NK-92 treated with Interleukin-12 subunit alpha and Interleukin-12 subunit beta, amount 100 ng/mL, for 24 hours (cell line): ENCODE results near the gene FNDC1.
"Not testable (repeated sequence)": the region's sequence is repeated elsewhere in the genome, so short reads cannot be mapped to it uniquely, and the experiment has no call there.

Experiments used
- DNase-seq: peaks from one replicate; lab custom pipeline; 2025; lab: John Stamatoyannopoulos, UW

Gene FNDC1

DNA sequence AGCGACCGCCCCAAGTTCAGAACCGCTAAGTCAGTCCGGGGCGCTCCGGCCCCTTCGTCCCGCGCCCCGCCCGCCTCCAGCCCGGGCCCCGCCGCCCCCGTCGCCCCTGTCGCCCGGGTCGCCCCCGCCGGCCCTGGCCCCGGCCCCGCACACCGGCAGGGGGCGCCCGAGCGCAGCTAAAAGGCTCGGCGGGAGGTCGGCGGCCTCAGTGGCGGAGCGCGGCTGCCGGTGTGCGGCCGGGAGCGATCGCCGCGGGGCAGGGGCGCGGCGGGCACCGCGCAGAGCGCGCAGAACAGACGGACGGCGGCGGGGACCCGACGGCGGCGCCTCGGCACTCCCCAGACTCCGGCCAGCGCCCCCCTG, at the start of gene FNDC1:
Gene FNDC1 (plus strand): TSS at position 208 of the 363 bp plus-strand sequence. CDS start 197 bp downstream, outside the sequence.
- no peak for DNase-seq

DNA sequence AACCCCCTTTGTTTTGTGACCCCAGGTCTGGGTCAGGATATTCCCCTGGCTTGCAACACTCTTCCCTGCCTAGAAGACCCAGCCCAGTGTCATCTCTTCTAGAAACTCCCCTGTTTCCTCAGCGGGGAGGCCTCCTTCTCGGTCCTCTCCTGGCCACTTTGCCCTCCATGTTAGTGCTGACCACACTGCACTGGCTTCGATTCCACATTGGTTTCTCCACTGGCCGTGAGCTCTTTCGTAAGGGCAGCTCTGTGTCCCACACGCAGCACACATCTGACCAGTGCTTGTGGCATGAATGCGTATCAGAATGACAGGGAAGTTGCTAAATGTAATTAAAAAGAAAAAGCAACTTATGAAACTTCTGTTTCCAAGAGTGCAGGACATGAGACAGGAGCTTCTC, 49.4 kb upstream of the FNDC1 start:
- DNase-seq, result no peak

- no peak for DNase-seq
Measured at GRCh38 chr6:159121486-159121885, 47.7 kb upstream of the FNDC1 start.

DNA sequence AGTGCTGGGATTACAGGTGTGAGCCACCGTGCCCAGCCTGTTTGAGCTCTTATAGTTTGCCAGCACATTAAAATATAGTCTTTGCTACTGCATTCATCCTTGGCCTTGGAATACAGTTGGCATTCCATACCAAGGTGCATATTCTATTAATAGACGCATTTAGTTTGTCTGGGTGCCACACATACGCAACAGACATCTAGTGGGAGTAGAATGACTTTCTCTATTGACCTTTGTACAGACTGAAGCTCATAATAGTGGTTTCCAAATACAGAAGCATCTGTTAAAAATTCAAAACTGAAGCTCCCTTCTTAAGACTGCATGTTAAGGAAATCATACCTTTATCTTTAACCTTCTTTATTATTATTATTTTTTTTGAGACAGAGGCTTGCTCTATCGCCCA, 46.7 kb upstream of the FNDC1 start:
- no peak for DNase-seq

- not testable (repeated sequence) for DNase-seq
Measured at GRCh38 chr6:159123831-159124230, 45.4 kb upstream of the FNDC1 start.

DNA sequence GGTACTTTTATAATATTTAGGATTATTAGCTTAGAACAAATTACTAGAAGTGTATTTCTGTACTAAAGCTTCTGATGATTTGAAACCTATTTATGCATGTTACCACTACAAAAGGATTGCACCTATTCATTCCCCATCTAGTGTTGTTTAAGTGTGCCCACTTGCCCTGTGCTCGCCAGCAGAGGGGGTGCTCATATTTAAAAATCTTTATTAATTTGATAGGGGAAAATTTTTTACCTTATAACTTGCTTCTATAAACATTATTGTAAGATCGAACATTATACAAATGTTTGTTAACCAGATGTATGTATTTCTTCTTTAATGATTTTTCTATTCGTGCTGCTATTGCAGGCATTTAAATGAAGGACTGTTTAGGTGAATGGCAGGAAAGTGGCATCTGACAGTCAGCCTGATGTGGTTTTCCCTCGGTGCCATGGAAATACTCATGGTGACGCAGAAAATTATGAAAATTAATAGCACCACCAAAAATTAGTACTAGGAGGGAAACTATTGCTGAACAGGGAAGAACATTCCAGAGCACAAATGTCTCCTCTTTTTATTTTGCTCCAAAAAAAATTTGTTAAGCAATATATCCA, 44.1 kb upstream of the FNDC1 start:
- no peak for DNase-seq

DNA sequence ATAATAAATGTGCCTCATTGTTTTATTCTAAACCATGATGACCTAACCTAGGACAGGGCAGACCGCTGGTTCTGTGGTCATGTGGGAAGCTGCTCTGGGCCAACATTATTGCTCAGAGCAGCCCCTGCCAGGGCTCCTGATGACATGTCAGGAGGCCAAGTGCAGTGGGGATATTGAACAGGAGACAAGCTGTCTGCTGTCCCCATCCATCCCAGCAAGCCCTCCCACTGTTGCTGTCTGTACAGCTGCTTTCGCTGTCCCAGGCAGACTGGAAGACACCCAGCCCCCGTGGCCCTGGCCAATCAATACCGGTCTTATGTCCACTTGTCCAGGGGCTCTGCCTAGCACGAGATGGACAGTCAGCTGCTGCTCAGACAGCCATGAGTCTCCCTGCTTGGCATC, 43.2 kb upstream of the FNDC1 start:
- no peak for DNase-seq

DNA sequence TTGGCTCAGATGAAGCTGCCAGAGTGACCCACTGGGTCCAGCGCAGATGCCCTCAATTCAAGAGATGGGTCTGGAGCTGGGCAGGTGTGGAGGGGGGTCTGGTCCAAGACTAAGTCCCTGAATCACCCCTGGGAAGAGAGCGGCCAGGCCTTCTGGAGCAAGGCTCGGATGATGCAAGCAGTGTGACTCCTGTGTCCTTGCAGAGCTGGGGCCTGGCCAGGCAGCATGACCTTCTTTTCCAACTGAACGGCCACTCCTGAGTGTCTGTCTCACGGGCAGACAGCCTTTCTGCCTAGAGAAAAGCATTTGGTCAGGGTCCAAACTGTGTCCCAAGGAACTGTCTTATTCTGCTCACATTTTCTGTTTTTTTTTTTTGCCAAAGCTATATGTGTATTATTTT, 42.6 kb upstream of the FNDC1 start:
- no peak for DNase-seq

- no peak for DNase-seq
Measured at GRCh38 chr6:159127701-159128100, 41.5 kb upstream of the FNDC1 start.

DNA sequence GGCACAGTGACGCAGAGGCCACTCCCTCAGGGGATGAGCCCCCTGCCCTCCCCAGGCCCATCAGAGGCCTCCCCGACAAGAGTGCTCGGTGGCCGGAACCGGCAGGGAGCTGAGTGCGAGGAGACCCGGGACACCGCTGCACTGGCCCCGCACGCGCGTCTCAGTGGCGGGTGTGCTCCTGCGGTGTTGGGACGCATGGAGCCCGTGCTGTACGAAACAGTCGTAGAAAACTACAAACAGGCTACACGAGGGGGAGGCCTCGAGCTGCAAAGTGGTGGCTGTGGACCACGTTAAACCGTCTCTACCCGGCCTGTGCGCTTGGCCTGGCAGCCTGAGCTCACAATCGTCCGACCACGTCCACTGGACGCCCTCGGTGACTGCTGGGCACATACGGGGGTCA, 40.2 kb upstream of the FNDC1 start:
- no peak for DNase-seq

DNA sequence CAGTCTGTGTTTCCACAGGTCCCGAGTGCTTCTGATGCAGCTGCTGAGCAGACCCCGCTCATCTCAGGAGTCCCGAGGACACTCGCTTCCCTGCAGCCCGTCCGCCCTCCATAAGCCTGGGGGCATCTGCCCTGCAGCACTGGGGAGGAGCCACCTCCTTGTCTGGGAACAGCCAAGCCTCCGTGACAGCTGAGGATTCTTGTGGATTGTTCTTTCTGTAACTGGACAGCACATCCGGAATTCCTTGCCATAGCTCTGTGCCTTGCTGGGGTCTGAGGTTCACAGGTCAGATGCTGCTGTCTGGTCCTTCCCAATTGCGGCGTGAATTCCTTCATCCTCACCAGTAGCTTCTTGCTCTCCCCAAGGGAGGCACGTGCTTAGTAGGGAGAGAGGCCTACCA, 38.4 kb upstream of the FNDC1 start:
- DNase-seq, result no peak

GRCh38 chr6:159131709-159132108, 37.5 kb upstream of the FNDC1 start:
- DNase-seq, result no peak

DNA sequence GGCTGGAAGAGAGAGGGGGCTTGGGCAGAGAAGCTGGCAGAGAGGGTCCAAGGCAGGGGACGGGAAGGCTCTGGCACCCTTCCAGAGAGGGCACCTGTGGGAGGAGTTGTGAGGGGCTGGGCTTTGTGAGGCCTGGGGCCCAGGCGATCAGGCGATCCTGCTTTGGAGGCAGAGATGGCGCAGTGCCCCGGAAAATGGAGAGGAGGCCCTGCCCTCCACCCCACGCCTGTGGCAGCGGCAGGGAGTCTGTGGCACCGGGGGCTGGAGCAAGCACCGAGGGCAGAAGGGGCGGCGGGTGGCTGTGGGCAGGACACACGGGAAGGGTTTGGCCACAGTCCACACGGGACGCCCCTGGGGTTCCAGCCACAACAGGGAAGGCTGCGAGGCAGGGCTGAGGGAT, 36.5 kb upstream of the FNDC1 start:
- no peak for DNase-seq

GRCh38 chr6:159134701-159135364, 34.4 kb upstream of the FNDC1 start:
- DNase-seq, result no peak

- DNase-seq, result no peak
Measured at GRCh38 chr6:159137676-159138075, 31.5 kb upstream of the FNDC1 start.

DNA sequence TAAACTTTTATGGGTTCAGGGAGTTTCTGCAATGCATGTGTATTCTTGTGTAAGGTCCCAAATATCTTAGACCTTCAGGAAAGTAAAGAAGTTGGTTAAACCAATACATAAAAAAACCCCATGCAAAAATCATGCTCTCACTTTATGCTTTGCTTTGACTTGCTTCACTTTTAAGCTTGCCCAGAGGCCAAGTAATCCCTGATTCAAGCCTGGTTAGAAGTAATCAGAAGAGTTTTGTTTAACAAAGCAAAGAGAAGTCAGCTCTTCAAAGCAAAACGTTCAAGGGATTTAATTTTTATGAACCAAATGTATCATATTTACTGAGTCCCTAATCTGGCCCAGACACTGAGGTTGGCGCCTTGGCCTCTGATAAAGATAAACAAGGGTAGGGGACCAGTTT, 26.7 kb upstream of the FNDC1 start:
- DNase-seq, result no peak

- no peak for DNase-seq
Measured at GRCh38 chr6:159148641-159149040, 20.6 kb upstream of the FNDC1 start.

DNA sequence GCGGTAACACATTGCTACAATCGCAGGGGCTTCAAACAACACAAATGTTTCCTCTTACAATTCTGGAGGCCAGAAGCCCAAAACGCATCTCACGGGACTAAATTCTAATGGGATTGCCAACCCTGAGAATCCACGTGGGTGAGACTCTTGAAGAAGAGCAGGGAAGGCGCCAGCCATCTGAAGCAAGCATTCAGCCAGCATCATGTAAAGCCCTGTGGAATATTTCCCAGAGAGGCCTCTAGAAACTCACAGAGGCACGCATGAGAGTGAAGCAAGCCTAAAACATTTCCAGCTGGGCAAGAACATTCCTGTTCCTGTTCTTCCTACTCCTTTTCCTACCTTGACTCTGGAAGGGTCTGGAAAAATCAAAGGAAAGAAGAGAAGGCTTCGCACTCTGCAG, 19.6 kb upstream of the FNDC1 start:
- no peak for DNase-seq

DNA sequence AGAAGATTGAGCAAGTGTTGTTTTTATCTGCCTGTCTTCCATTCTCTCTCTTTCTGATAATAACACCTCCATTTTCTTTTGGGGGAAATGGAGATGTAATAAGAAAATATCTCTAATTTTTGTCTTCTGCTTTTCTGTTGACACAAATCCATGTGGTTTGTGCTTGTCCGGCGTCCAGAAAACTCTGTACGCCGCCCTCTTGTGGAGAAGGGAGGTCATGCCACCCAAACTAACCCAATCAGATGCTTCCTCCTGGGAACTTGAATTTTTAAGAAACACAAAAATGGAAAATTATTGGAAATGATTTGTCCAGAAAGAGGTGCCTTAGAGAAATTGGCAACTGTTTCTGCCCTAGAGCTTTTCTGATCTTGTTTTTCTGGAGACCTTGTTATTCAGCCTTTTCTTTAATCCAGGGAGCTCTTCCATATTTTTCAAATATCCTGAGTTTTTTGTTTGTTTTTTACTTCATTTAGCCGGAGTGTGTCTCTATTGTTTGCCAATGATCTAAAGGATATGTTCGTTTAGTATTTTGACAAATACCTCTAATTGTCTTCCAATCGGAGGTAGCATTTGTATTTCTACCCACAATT, 17.8 kb upstream of the FNDC1 start:
- DNase-seq, result no peak

- DNase-seq, result no peak
Measured at GRCh38 chr6:159152041-159152440, 17.2 kb upstream of the FNDC1 start.

DNA sequence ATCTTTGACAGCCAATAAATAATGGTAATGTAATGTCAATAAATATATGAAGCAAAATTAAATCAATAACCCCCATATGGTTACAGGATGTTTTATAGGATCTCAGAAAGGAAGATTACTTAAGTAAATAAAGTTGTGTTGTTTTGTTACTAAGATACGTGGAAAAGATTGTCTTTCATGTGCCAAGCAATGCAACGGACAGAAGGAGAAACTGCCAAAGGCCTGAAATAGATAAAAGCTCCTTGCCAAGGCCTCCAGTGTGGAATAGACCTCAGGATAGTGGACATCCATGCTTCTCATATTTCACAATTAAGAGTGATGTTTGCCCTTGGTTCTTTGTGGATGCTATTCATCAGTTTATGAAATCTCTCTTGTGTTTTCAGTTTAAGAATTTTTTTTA, 16.4 kb upstream of the FNDC1 start:
- no peak for DNase-seq

- no peak for DNase-seq
Measured at GRCh38 chr6:159155679-159156078, 13.5 kb upstream of the FNDC1 start.

GRCh38 chr6:159156089-159156488, 13.1 kb upstream of the FNDC1 start:
- DNase-seq, result no peak

GRCh38 chr6:159157431-159157830, 11.8 kb upstream of the FNDC1 start:
- no peak for DNase-seq
